Spleen (tissue), 7 donors: ENCODE data around the gene PAN2.

Experiments
- CTCF ChIP-seq, 11 experiments: fragments of 200-600 bp in 7 of 11; fragments of 450-650 bp in 4 of 11; sonication (generic) in 4 of 11; IDR thresholded peaks in 8 of 11; conservative IDR thresholded peaks in 3 of 11; 1 replicate in 7 of 11; 2 replicates in 4 of 11; pipeline versions ENCODE4 v1.4.0 to v1.8.0; 2016 to 2021; ENCODE audit warnings: antibody characterized with exemption in 11 of 11, inconsistent platforms in 4 of 11, mild to moderate bottlenecking in 1 of 11
- POLR2AphosphoS5 ChIP-seq, 3 donors: sonication (generic); formaldehyde crosslinking; IDR thresholded peaks; one replicate each; pipeline ENCODE4 v1.5.1; 2017; ENCODE audit warnings: antibody characterized with exemption in 3 of 3
- donor health status: DM: no; HTN: no; CAD: no; lungs with moderate emphysema.
- donor health status: DM: no; HTN: no; CAD: no.
- donor health status: DM: no; HTN: no; CAD: no.

- TF ChIP-seq POLR2AphosphoS5 (IDR thresholded peaks at IDR 0.05) (peak in 1 of 3 donors; percentile 36), CTCF (IDR thresholded peaks at IDR 0.05 in 8 of 11, conservative IDR thresholded peaks at IDR 0.05 in 3 of 11) (no peak)
These were observed 42.0 kb upstream of the PAN2 start for GRCh38 chr12:56375598-56376434.
